Measurements from ENCODE around the gene PKMYT1.

Gene PKMYT1

GRCh38 chr16:2988590-2989099, 8.4 kb upstream of the PKMYT1 start:
- Mint-ChIP-seq H3K27ac (no peak overlapping the region), H3K4me1 (peaks cover 4% of the 10 kb centered on the region), H3K27me3 (peaks cover 26% of the 10 kb centered on the region), H3K9me3 (no peaks in the 10 kb centered on the region), H3K4me3 (no peak overlapping the region)
- ATAC-seq (no peak), DNase-seq (no peak)

DNA sequence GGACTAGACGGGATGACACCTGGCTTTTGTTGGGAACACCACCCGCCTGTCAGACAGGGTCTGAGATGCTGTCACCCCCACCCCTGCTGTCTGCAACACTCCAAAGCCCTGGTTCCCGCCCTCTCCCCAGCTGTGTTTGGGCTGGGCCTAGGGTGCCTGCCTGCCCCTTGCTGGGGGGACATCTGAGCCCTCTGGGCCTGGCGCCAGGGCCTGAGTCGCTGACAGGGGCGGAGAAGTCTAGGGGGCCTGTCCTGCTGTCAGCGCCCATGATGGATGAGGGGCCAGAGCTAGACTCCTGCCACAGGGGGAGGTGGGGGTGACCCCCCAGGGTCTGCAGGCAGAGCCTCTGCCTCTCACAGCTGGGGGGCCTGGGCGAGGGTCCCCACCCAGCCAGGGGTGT, 7.6 kb upstream of the PKMYT1 start:
- H3K4me1 Mint-ChIP-seq, result peaks cover 7% of the 10 kb centered on the region
- H3K27me3 Mint-ChIP-seq, result peaks cover 31% of the 10 kb centered on the region
- H3K4me3 Mint-ChIP-seq, result no peak overlapping the region
- ATAC-seq, result no peak
- no peak for DNase-seq
- no peaks in the 10 kb centered on the region for H3K9me3 Mint-ChIP-seq
- no peak overlapping the region for H3K27ac Mint-ChIP-seq

DNA sequence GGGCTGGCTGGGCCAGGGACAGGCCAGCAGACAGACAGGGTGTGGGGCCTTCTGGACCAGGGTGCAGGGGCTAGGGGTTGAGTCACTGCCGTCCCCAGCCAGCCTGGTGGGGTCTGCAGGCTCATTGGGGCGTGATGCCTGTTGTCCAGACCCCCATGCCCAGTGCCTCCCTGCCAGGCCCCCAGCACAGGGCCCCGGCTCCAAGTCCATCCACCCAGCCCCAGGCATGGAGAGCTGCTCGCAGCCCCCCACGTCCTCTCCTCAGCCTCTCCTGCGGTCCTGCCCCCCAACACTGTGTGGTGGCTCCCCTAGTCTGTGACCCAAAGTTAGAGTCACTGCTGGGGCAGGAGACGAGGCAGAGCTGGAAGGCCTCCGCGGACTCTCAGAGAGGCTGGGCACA, 7.0 kb upstream of the PKMYT1 start:
- no peak overlapping the region for H3K4me3 Mint-ChIP-seq
- peaks cover 37% of the 10 kb centered on the region for H3K27me3 Mint-ChIP-seq
- no peaks in the 10 kb centered on the region for H3K9me3 Mint-ChIP-seq
- no peak overlapping the region for H3K27ac Mint-ChIP-seq
- DNase-seq (no peak), ATAC-seq (no peak)
- peaks cover 11% of the 10 kb centered on the region for H3K4me1 Mint-ChIP-seq

DNA sequence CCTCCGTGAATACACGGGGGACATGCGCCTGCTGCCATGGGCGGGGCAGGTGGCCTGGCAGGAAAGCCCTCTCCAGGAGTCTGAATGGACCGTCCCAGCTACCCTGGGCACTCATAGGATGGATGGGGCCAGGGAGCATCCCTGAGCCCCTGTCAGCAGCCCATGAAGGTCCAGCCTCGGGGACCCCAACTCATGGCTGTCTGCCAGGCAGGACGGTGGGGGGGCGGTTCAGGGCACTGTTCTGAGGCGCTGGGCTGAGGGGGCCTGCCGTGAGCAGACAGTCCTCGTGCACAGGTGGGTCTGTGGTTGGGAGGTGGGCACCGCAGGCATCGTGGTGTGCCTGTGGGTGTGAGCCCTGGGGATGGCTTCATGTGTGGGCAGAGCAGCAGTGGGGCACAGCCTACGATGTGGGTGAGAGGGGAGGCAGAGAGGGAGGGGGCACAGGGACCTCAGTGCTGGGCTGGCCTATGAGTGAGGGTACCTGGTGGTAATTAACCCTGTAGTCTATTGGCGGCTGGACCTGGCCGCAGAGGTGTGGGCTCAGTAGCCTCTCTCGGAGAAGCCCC, 6.5 kb upstream of the PKMYT1 start:
- H3K27me3 Mint-ChIP-seq, result peaks cover 41% of the 10 kb centered on the region
- no peaks in the 10 kb centered on the region for H3K9me3 Mint-ChIP-seq
- DNase-seq, result no peak
- ATAC-seq, result no peak
- no peak overlapping the region for H3K4me3 Mint-ChIP-seq
- H3K4me1 Mint-ChIP-seq, result peaks cover 17% of the 10 kb centered on the region
- H3K27ac Mint-ChIP-seq, result peak overlapping the region in 1 of 2 donors; percentile 68

GRCh38 chr16:2985893-2986355, 5.7 kb upstream of the PKMYT1 start:
- no peak overlapping the region for H3K4me3 Mint-ChIP-seq
- peaks cover 41% of the 10 kb centered on the region for H3K27me3 Mint-ChIP-seq
- ATAC-seq (no peak), DNase-seq (no peak)
- no peaks in the 10 kb centered on the region for H3K9me3 Mint-ChIP-seq
- H3K4me1 Mint-ChIP-seq, result peaks cover 24% of the 10 kb centered on the region
- H3K27ac Mint-ChIP-seq, result no peak overlapping the region

DNA sequence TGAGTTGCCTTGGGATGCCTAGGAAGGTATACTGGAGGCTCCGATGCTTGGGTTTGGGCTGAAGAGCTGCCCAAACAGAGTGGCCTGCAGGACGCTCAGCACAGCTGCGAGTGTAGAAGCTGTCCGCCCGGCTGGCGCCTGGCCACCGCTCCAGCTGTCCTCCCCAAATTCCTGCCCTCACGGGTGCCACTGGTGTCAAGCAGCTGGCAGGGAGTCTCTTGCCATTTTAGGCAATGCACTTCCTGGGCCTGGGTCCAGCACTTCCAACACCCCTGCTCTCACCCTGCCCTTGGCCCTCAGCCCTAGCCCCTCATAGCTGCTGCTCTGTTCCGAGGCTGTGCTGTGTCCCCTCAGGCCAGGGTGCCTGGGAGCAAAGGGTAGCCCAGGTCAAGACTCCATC, 5.2 kb upstream of the PKMYT1 start:
- Mint-ChIP-seq H3K27ac (no peak overlapping the region), H3K9me3 (no peaks in the 10 kb centered on the region), H3K4me1 (peaks cover 27% of the 10 kb centered on the region), H3K4me3 (no peak overlapping the region), H3K27me3 (peaks cover 41% of the 10 kb centered on the region)
- DNase-seq, result no peak
- no peak for ATAC-seq

DNA sequence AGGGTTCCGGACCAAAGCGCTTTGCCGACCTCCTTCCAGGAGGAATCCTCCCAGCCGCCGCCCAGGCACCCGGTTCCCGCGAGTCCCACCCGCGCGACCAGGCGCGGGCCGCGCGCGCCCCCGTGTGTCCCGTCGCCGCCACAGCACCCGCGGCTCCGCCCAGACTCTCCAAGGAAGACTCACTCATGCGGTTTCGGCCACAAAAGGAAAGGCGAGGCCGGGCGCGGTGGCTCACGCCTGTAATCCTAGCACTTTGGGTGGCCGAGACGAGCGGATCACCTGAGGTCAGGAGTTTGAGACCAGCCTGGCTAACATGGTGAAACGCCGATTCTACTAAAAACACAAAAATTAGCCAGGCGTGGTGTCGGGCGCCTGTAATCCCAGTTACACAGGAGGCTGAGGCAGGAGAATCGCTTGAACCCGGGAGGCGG, 3.5 kb upstream of the PKMYT1 start:
- peak; percentile 54 for ATAC-seq
- peak; percentile 57 to 67 for DNase-seq
- H3K27ac Mint-ChIP-seq, result no peak overlapping the region
- peak overlapping the region; percentile 49 to 59 for H3K4me3 Mint-ChIP-seq
- no peaks in the 10 kb centered on the region for H3K9me3 Mint-ChIP-seq
- peaks cover 34% of the 10 kb centered on the region for H3K4me1 Mint-ChIP-seq
- H3K27me3 Mint-ChIP-seq, result peaks cover 28% of the 10 kb centered on the region

- H3K9me3 Mint-ChIP-seq, result no peaks in the 10 kb centered on the region
- peaks cover 43% of the 10 kb centered on the region for H3K4me1 Mint-ChIP-seq
- peaks cover 28% of the 10 kb centered on the region for H3K27me3 Mint-ChIP-seq
- H3K27ac Mint-ChIP-seq, result peak overlapping the region in 1 of 2 donors; percentile 82
- DNase-seq (no peak), ATAC-seq (no peak)
- peak overlapping the region in 1 of 2 donors; percentile 24 for H3K4me3 Mint-ChIP-seq
Measured at GRCh38 chr16:2982402-2982801, 2.2 kb upstream of the PKMYT1 start.

- Mint-ChIP-seq H3K4me1 (peaks cover 48% of the 10 kb centered on the region), H3K27ac (peak overlapping the region; percentile 0 to 92), H3K27me3 (peaks cover 27% of the 10 kb centered on the region), H3K9me3 (no peaks in the 10 kb centered on the region), H3K4me3 (peak overlapping the region; percentile 75 to 95)
- no peak for ATAC-seq
- no peak for DNase-seq
Measured at GRCh38 chr16:2981899-2982250, 1.6 kb upstream of the PKMYT1 start.

- Mint-ChIP-seq H3K9me3 (no peaks in the 10 kb centered on the region), H3K27me3 (peaks cover 22% of the 10 kb centered on the region), H3K4me1 (peaks cover 53% of the 10 kb centered on the region), H3K4me3 (peak overlapping the region; percentile 92 to 95), H3K27ac (peak overlapping the region; percentile 86 to 93)
- ATAC-seq (no peak), DNase-seq (no peak)
Measured at GRCh38 chr16:2981177-2981898, 1.1 kb upstream of the PKMYT1 start.

GRCh38 chr16:2979669-2980226, 498 bp downstream of the PKMYT1 start:
- H3K27ac Mint-ChIP-seq, result peak overlapping the region; percentile 83 to 94
- DNase-seq (peak in 1 of 2 donors; percentile 41), ATAC-seq (peak; percentile 35)
- peaks cover 55% of the 10 kb centered on the region for H3K4me1 Mint-ChIP-seq
- H3K27me3 Mint-ChIP-seq, result peaks cover 19% of the 10 kb centered on the region
- peak overlapping the region; percentile 92 to 95 for H3K4me3 Mint-ChIP-seq
- no peaks in the 10 kb centered on the region for H3K9me3 Mint-ChIP-seq

DNA sequence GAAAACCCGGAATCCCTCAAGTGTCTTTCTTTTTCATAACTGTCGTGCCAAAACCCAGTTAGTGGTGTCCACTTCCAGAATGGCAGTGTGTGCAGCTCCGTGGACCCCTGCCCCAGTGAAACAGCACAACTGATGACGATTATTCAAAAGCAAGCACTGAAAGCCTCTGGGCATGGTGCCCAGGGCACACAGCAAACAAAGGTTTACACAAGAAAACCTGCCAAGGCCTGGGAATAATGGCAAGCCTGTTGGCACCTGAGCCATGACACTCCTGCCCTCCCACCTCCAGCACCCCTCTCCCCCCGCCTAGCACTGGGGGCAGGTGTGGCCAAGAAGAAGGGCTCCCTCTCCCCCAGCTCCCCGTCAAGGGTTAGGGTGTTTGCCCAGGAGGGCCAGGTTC, 2.8 kb downstream of the PKMYT1 start:
- ATAC-seq (no peak), DNase-seq (no peak)
- Mint-ChIP-seq H3K27ac (no peak overlapping the region), H3K4me3 (no peak overlapping the region), H3K27me3 (peaks cover 5% of the 10 kb centered on the region), H3K4me1 (peaks cover 52% of the 10 kb centered on the region), H3K9me3 (no peaks in the 10 kb centered on the region)

- ATAC-seq (no peak), DNase-seq (no peak)
- H3K4me3 Mint-ChIP-seq, result no peak overlapping the region
- no peaks in the 10 kb centered on the region for H3K27me3 Mint-ChIP-seq
- H3K9me3 Mint-ChIP-seq, result no peaks in the 10 kb centered on the region
- no peak overlapping the region for H3K27ac Mint-ChIP-seq
- peaks cover 49% of the 10 kb centered on the region for H3K4me1 Mint-ChIP-seq
Measured at GRCh38 chr16:2976673-2977072, 3.6 kb downstream of the PKMYT1 start.

GRCh38 chr16:2976201-2976600, 4.0 kb downstream of the PKMYT1 start:
- no peak overlapping the region for H3K27ac Mint-ChIP-seq
- H3K27me3 Mint-ChIP-seq, result no peaks in the 10 kb centered on the region
- H3K9me3 Mint-ChIP-seq, result no peaks in the 10 kb centered on the region
- no peak overlapping the region for H3K4me3 Mint-ChIP-seq
- ATAC-seq (no peak), DNase-seq (no peak)
- H3K4me1 Mint-ChIP-seq, result peaks cover 47% of the 10 kb centered on the region

DNA sequence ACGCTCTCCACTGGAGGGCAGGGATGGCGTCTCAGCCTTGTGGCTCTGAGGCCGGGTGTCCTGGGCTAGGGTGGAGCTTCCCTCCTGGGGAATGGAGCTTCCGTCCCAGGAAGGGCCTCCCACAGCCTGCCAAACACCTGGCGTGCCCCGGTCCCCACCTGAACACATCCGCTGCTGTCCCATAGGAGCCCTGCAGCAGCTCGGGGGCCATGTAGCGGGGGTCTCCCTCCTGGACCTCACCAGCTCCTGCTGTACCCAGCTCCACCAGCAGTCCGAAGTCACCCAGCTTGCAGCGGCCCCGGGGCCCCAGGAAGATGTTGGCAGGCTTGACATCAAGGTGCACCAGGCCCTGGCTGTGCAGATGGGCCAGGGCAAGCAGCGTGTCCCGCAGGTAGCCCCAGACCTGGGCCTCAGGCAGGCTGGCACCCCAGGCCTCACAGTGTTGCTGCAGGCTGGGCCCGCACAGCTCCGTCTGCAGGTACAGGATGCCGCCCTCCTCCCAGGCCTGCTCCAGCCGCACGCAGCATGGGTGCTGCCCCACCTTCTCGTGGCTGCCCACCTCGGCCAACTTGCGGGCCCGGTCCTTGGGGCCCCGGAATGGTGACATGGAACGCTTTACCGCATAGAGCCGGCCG, 5.0 kb downstream of the PKMYT1 start:
- ATAC-seq (no peak), DNase-seq (no peak)
- H3K4me3 Mint-ChIP-seq, result no peak overlapping the region
- peaks cover 51% of the 10 kb centered on the region for H3K4me1 Mint-ChIP-seq
- H3K27me3 Mint-ChIP-seq, result no peaks in the 10 kb centered on the region
- H3K27ac Mint-ChIP-seq, result no peak overlapping the region
- no peaks in the 10 kb centered on the region for H3K9me3 Mint-ChIP-seq
